Measurements from ENCODE around the gene IGF2. TPM values are rescaled to one million over a fixed set of nuclear protein-coding genes. Genes with fewer than 3 reads are reported as not detected.

IGF2 gene
- polyA plus RNA-seq, 3 donors: 615 to 954 (median 884) TPM

DNA sequence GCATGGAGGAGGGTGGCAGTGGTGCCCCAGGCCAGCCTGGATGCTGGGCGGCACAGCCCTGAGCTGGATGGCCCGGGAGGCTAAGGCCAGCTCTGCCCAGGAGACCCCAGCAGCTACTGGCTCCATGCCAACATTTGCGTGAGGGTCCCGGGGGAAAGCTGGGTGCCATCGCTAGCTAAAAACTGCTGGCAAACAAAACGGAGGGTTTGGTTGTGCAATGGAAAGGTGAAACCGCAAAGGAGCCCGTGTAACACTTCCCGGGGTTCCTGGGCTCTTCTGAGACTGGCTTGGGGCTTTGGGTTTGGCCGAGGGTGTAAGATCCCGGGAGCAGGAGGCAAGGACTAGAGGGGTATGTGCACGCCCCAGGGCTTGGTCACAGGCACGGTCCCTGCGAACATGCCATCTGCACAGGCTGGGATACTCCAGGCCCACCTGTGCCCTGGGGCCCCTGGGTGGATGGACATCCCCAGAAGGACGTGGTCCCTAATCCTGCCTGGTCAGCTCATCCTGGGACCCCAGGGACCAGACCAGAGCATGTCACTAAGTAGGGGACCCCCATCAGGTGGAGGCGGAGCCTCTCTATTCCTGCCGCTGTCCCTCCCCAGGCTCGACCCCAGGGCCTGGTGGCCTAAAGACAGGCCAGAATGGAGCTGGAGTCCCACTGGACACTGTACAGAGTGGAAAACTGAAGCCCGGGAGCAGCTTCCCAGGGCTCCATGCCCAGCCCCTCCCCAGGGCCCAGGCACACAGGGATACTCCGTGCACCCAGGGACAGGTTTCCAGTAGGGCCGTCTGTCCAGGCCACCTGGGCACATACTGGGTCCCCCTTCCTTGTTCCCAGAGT is 44.6 kb downstream of the IGF2 start:
- no peak for DNase-seq

DNA sequence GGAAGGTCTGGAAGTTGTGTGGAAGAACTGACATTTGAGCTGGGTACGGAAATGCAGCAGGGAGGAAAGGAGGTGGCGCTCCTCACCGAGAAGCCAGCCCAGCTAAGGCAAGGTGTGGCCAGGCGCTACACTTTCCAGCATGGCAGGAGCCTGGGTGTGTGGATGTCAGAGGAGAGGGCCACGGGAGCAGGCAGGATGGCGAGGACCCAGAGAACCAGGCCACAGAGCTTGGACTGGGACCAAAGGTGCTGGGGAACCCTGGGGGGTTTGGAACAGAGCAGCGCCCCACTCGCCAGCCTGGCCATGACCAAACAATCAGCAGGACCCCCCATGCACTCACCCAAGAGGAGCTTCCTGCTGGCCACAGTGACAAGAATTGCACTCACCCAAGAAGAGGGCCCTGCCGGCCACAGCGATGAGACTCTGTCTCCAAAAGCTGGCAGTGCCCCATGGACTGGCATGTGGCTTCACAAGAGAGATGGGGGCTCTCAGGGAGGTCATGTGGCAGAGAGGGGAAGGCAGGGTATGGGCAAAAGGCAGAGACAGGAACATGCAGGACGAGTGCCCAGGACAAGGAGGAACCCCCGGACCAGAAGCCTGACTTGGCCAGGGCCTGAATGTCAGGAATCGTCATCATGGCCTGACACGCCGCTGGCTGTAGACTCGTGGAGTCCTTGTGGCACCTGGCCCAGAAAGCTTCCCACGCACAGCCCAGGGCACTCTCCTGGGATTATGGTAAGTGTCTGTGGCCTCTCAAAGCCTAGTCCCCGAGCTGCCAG is 45.4 kb downstream of the IGF2 start:
- DNase-seq: no peak

GRCh38 chr11:2092956-2093412 is 46.2 kb downstream of the IGF2 start:
- no peak for DNase-seq

DNA sequence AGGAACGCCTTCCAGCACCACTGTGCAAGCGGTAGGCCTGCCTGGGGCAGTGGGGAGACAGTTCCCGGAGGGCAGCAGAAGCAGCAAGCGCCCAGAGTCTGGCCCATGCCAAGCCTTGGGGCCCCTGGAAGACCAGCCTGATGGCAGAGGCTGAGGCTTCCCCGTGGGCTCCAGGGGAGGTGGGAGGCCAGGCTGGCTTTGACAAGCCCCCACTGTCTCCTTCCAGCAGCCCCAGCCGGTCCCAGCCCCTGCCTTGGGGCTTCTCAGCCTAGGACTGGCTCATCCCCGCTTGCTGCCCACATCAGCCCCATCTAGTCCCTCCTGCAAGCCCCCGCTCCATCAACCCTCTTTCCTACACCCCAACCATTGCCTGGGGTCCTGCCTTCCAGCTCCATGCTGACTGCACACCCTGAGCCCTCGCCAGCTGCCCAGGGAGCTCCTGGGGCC is 46.7 kb downstream of the IGF2 start:
- no peak for DNase-seq

- no peak for DNase-seq
Observed at GRCh38 chr11:2091786-2092463, 47.3 kb downstream of the IGF2 start.

- no peak for DNase-seq
Observed at GRCh38 chr11:2091112-2091746, 48.0 kb downstream of the IGF2 start.

GRCh38 chr11:2090172-2091111 is 48.7 kb downstream of the IGF2 start:
- DNase-seq: no peak

GRCh38 chr11:2089536-2090165 is 49.5 kb downstream of the IGF2 start:
- no peak for DNase-seq

DNA sequence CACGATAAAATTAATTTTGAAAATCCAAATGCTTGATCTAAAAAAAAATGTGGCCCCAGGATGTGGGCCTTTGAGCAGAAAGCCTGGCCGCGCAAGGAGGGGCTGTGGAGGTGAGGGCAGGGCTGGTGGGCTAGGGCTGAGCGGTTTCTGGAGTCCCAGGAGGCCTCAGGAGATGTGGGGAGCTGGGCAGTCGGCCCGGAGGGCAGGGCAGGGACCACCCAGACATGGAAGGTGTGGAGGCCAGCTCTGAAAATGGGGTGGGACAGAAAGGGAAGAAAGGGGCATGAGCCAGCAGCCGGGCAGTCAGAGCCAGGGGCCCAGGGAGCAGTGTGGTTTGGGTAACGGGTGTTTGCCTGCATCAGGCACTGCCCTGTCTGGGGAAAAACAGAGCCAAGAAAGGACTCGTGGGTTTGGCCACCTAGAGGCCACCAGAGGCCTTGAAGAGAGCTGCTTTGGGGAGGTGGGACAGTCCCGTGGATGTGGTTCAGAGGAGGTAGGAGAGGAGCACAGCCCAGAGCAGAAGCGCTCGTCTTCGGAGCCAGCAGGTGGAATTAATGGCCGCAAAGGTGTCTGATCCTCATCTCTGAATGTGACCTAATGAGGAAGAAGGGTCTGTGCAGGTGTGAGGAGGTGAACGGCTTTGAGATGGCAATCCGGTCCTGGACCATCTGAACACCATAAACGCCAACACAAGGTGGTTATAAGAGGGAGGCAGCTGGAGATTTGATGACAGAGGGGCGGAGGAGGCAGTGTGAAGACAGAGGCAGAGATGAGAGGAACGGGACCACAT is 50.2 kb downstream of the IGF2 start:
- DNase-seq: no peak

DNA sequence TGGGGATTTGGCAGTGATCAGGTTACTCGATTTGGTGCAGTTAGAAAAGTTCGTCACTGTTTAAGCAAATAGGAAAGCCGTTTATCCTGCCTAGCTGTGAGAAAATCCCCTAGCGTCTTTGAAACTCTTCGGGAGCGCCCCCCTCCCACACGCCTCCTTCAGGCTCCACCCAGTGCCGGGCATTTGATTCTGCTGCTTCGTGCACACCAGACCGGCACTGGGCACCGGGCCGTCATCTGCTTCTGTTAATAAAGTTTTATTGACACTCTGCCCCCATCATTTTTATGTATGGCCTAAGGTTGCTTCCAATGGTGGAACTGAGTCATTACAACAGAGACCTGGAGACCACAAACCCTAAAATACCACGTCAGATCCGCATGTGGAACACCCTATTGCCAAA is 50.9 kb downstream of the IGF2 start:
- no peak for DNase-seq

- no peak for DNase-seq
Observed at GRCh38 chr11:2086239-2087040, 52.7 kb downstream of the IGF2 start.

DNA sequence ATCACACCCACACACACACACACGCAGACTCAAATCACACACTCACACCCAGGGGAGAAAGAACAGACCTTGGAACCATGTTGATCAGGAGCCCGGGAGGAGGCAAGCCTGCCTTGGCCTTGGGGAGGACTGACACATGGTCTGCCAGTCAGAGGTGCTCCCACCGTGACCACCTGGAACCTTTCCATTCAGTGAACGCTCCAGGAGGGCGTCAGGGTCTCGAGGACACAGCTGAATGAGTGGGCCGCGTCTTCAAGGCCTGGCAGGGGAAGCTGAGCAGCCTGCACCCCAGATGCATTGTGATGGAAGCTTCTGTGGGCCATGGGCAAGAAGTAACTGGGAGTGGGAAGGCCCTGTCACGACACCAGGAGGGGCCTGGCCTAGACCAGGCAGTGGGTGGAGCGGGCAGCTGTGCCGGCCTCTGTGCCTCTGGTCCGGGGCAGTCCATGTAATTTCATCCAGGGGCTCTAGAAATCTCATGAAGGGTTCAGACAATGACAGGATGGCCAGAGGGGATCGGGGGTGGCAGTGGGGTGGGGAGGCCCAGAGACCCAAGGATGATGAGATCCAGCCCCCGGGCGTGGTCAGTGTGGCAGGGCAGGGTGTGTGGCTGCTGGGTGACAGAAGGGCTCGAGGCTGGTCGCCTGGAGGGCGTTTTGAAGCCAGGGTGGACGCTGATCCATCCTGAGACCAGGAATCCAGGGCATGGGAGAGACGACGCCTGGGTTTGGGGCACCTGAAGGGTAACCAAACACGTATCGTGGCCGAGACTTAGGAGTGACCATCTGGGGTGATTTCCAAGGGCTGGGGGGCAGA is 53.7 kb downstream of the IGF2 start:
- DNase-seq: no peak

DNA sequence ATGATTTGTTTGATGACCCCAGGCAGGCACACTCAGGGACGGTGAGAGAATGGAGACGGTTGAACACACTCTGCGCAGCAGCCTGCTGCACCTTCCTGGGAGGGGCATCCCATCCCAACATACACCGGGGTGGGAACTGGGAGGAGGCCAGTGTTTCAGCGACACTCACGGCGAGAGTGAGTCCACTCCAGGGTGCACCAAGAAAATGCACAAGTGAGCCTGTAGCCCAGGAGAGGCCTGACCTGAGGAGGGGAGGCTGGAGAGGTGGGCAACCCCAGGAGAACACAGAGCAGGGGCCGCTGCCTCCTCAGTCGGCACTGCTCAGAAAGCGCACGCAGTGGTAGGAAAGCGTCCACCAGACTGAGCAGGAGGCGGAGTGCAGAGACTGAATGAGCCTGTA is 54.5 kb downstream of the IGF2 start:
- no peak for DNase-seq

All from renal pelvis (tissue), 4 donors.